ENCODE data around the gene UBE2J1. TPM values are rescaled to one million over a fixed set of nuclear protein-coding genes. Genes with fewer than 3 reads are reported as not detected.

Gene UBE2J1
- total RNA-seq, 1 experiment from 2014 or later, result 29.0 TPM

DNA sequence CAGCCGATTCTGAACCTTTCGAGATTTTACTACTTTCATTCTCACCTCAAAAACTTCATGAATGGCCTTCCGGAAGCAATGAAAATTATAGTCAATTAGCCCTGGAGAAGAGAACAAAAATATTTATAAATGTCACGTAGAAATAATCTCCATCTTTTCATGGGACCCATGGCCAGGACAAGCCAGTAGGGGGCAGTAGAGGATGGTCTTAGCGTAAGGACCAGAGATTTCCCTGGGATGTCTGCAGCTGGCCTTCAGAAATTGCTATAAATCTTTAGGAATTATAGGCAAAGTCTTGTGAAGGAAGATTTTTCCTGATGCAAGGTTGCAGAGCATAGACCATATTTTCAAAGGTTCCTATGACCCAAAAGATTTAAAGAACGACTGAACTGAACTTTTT is 15.6 kb upstream of the UBE2J1 start:
- no peak overlapping the region for H3K27ac ChIP-seq
- no peaks in the 10 kb centered on the region for H3K79me2 ChIP-seq (ENCODE audit: low read depth)
- H3K4me2 ChIP-seq, result no peak overlapping the region
- intact Hi-C loops (cut with micrococcal nuclease; ENCODE audit: unreplicated experiment), result loop anchor here (5.0 kb wide), 3 partner anchors 71 to 126 kb away; no protein-coding TSS in a partner anchor
- POLR2A ChIA-PET (ENCODE audit: unreplicated experiment), result no interaction called here
- H2AFZ ChIP-seq, result no peak overlapping the region
- peak in 1 of 2 experiments; percentile 28 for DNase-seq
- H3K4me3 ChIP-seq, result no peak overlapping the region
- no peaks in the 10 kb centered on the region for H3K36me3 ChIP-seq (ENCODE audit: low read depth)
- CTCF ChIA-PET, result no interaction called here
- TF ChIP-seq, protein P1, sequence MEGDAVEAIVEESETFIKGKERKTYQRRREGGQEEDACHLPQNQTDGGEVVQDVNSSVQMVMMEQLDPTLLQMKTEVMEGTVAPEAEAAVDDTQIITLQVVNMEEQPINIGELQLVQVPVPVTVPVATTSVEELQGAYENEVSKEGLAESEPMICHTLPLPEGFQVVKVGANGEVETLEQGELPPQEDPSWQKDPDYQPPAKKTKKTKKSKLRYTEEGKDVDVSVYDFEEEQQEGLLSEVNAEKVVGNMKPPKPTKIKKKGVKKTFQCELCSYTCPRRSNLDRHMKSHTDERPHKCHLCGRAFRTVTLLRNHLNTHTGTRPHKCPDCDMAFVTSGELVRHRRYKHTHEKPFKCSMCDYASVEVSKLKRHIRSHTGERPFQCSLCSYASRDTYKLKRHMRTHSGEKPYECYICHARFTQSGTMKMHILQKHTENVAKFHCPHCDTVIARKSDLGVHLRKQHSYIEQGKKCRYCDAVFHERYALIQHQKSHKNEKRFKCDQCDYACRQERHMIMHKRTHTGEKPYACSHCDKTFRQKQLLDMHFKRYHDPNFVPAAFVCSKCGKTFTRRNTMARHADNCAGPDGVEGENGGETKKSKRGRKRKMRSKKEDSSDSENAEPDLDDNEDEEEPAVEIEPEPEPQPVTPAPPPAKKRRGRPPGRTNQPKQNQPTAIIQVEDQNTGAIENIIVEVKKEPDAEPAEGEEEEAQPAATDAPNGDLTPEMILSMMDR (conservative IDR thresholded peaks at IDR 0.05), result peak; percentile 63
- no peak for TF ChIP-seq EZH2 (IDR thresholded peaks at IDR 0.05; ENCODE audit: low read depth)
- H3K9me2 ChIP-seq (ENCODE audit: insufficient read depth), result no peaks in the 10 kb centered on the region
- no peaks in the 10 kb centered on the region for H3K27me3 ChIP-seq (ENCODE audit: insufficient read depth, low read depth)
- H4K20me1 ChIP-seq (ENCODE audit: insufficient read depth), result no peaks in the 10 kb centered on the region
- BruUV-seq (replicated peaks), result no TSS peak
- no peaks in the 10 kb centered on the region for H3K4me1 ChIP-seq (replicated peaks; ENCODE audit: insufficient read depth)
- peaks cover 5% of the 10 kb centered on the region; the same call in 1 of the 2 replicates for H3F3A ChIP-seq (ENCODE audit: insufficient read depth, low read depth)
- H3K9me3 ChIP-seq (ENCODE audit: insufficient read depth, low read depth), result no peaks in the 10 kb centered on the region

DNA sequence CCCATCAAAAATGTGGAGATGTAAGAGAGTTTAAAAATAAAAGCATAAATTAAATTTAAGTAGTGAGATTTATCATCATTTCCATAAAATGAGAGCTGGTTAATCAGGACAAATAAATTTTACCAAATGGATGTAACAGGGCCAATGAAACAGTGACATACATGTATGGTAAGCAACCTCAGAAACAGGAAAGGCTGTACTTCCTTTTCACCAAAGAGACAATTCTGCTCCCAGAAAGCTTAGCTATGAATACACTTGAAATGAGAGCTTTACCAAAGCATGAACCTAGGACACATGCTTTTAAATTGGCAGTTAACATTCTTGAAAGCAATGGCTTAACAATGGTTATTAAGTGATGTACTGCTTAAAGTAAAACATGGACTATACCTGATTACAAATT is 12.1 kb upstream of the UBE2J1 start:
- H3K36me3 ChIP-seq (ENCODE audit: low read depth), result no peaks in the 10 kb centered on the region
- H3F3A ChIP-seq (ENCODE audit: insufficient read depth, low read depth), result peaks cover 5% of the 10 kb centered on the region; the same call in 1 of the 2 replicates
- no peaks in the 10 kb centered on the region for H3K79me2 ChIP-seq (ENCODE audit: low read depth)
- no peaks in the 10 kb centered on the region for H3K9me3 ChIP-seq (ENCODE audit: insufficient read depth, low read depth)
- ChIA-PET CTCF (no interaction called here), POLR2A (ENCODE audit: unreplicated experiment) (no interaction called here)
- no peak overlapping the region for H3K27ac ChIP-seq
- H3K27me3 ChIP-seq (ENCODE audit: insufficient read depth, low read depth), result no peaks in the 10 kb centered on the region
- H3K9me2 ChIP-seq (ENCODE audit: insufficient read depth), result no peaks in the 10 kb centered on the region
- TF ChIP-seq, protein P1 (conservative IDR thresholded peaks at IDR 0.05), result no peak
- TF ChIP-seq EZH2 (IDR thresholded peaks at IDR 0.05; ENCODE audit: low read depth), result no peak
- intact Hi-C loops (cut with micrococcal nuclease; ENCODE audit: unreplicated experiment), result no loop called here
- no TSS peak for BruUV-seq (replicated peaks)
- DNase-seq, result no peak
- H3K4me2 ChIP-seq, result no peak overlapping the region
- no peak overlapping the region for H3K4me3 ChIP-seq
- H3K4me1 ChIP-seq (replicated peaks; ENCODE audit: insufficient read depth), result no peaks in the 10 kb centered on the region
- H4K20me1 ChIP-seq (ENCODE audit: insufficient read depth), result no peaks in the 10 kb centered on the region
- H2AFZ ChIP-seq, result no peak overlapping the region

GRCh38 chr6:89361171-89361570 is 8.6 kb upstream of the UBE2J1 start:
- DNase-seq, result no peak
- TF ChIP-seq EZH2 (IDR thresholded peaks at IDR 0.05; ENCODE audit: low read depth), result no peak
- TF ChIP-seq, protein P1 (conservative IDR thresholded peaks at IDR 0.05), result no peak
- H4K20me1 ChIP-seq (ENCODE audit: insufficient read depth), result no peaks in the 10 kb centered on the region
- ChIA-PET CTCF (no interaction called here), POLR2A (ENCODE audit: unreplicated experiment) (no interaction called here)
- H3K4me1 ChIP-seq (replicated peaks; ENCODE audit: insufficient read depth), result no peaks in the 10 kb centered on the region
- H3K27ac ChIP-seq, result no peak overlapping the region
- H3K4me3 ChIP-seq, result no peak overlapping the region
- H3K9me3 ChIP-seq (ENCODE audit: insufficient read depth, low read depth), result no peaks in the 10 kb centered on the region
- no TSS peak for BruUV-seq (replicated peaks)
- no peaks in the 10 kb centered on the region for H3K36me3 ChIP-seq (ENCODE audit: low read depth)
- H3K9me2 ChIP-seq (ENCODE audit: insufficient read depth), result no peaks in the 10 kb centered on the region
- no peaks in the 10 kb centered on the region for H3F3A ChIP-seq (ENCODE audit: insufficient read depth, low read depth)
- H3K4me2 ChIP-seq, result no peak overlapping the region
- intact Hi-C loops (cut with micrococcal nuclease; ENCODE audit: unreplicated experiment), result no loop called here
- H3K27me3 ChIP-seq (ENCODE audit: insufficient read depth, low read depth), result no peaks in the 10 kb centered on the region
- H3K79me2 ChIP-seq (ENCODE audit: low read depth), result no peaks in the 10 kb centered on the region
- H2AFZ ChIP-seq, result no peak overlapping the region

Data from PC-9 (cell line).